ENCODE results near the gene RAMAC. TPM values are rescaled to one million over a fixed set of nuclear protein-coding genes. Genes with fewer than 3 reads are reported as not detected.
"Not testable (repeated sequence)": the region's sequence is repeated elsewhere in the genome, so short reads cannot be mapped to it uniquely, and the experiment has no call there.

The RAMAC gene
- total RNA-seq, 1 experiment from 2014 or later: 22.0 TPM

- peak; percentile 86 for DNase-seq (ENCODE audit: extremely low read depth, low read depth)
Measured at GRCh38 chr15:83011271-83012075, 25.5 kb downstream of the RAMAC start, which contains the start of gene C15orf40. Gene C15orf40 (minus strand): TSS chr15:83011639. CDS start chr15:83011607, 32 bp downstream.

- DNase-seq (ENCODE audit: extremely low read depth, low read depth): no peak
Measured at GRCh38 chr15:83012076-83012426, 26.0 kb downstream of the RAMAC start.

GRCh38 chr15:83012636-83013035 is 26.6 kb downstream of the RAMAC start:
- DNase-seq (ENCODE audit: extremely low read depth, low read depth): no peak

- DNase-seq (ENCODE audit: extremely low read depth, low read depth): no peak
Measured at GRCh38 chr15:83014205-83014653, 28.2 kb downstream of the RAMAC start.

GRCh38 chr15:83015361-83015760 is 29.4 kb downstream of the RAMAC start:
- DNase-seq (ENCODE audit: extremely low read depth, low read depth): no peak

GRCh38 chr15:83016906-83017305 is 30.9 kb downstream of the RAMAC start:
- no peak for DNase-seq (ENCODE audit: extremely low read depth, low read depth)

- DNase-seq (ENCODE audit: extremely low read depth, low read depth): no peak
Measured at GRCh38 chr15:83018436-83018835, 32.4 kb downstream of the RAMAC start.

- DNase-seq (ENCODE audit: extremely low read depth, low read depth): no peak
Measured at GRCh38 chr15:83030021-83030420, 44.0 kb downstream of the RAMAC start.

- DNase-seq (ENCODE audit: extremely low read depth, low read depth): not testable (repeated sequence)
Measured at GRCh38 chr15:83031234-83031633, 45.2 kb downstream of the RAMAC start.

- no peak for DNase-seq (ENCODE audit: extremely low read depth, low read depth)
Measured at GRCh38 chr15:83036253-83036652, 50.2 kb downstream of the RAMAC start.

GRCh38 chr15:83039206-83039605 is 53.2 kb downstream of the RAMAC start:
- DNase-seq (ENCODE audit: extremely low read depth, low read depth): no peak

Other genes starting within 250 kb of the RAMAC start
- not detected in 2 replicates for gene FSD2, start 180.1 kb upstream of the RAMAC start, total RNA-seq (2014; rRNA removed; shearing (Covaris generic))
- gene WHAMM, start 176.6 kb upstream of the RAMAC start, total RNA-seq (2014; rRNA removed; shearing (Covaris generic)): 4.0 and 4.4 TPM in 2 replicates
- gene HOMER2, start 33.5 kb upstream of the RAMAC start, total RNA-seq (2014; rRNA removed; shearing (Covaris generic)): 16.9 and 18.5 TPM in 2 replicates
- 17.5 and 23.3 TPM in 2 replicates for gene C15orf40, start 25.4 kb downstream of the RAMAC start, total RNA-seq (2014; rRNA removed; shearing (Covaris generic))
- 67.0 and 67.9 TPM in 2 replicates for gene BTBD1, start 81.0 kb downstream of the RAMAC start, total RNA-seq (2014; rRNA removed; shearing (Covaris generic))
- gene TM6SF1, start 121.4 kb downstream of the RAMAC start, total RNA-seq (2014; rRNA removed; shearing (Covaris generic)): 0.29 and 0.37 TPM in 2 replicates
- gene HDGFL3, start 221.6 kb downstream of the RAMAC start, total RNA-seq (2014; rRNA removed; shearing (Covaris generic)): 51.5 and 61.2 TPM in 2 replicates